CD4-positive, alpha-beta T cell (primary cell): ENCODE measurements around the gene ICOS. TPM values are rescaled to one million over a fixed set of nuclear protein-coding genes. Genes with fewer than 3 reads are reported as not detected.
"Not testable (repeated sequence)": the region's sequence is repeated elsewhere in the genome, so short reads cannot be mapped to it uniquely, and the experiment has no call there.

ENCODE experiments used
- ATAC-seq: fragments of 200-7000 bp; cut with Tn5 transposase; one replicate; pipeline ENCODE4 v1.10.0; 2022; ENCODE audit warnings: mild to moderate bottlenecking; ENCODE audit not compliant: poor library complexity
- CTCF ChIA-PET: fragments of 350-600 bp; sonication (Branson Sonifier 250); formaldehyde crosslinking; loops from one replicate; lab custom pipeline; 2021; ENCODE audit warnings: antibody characterized with exemption, inconsistent platforms; lab: Charles Lee
- POLR2A ChIA-PET: fragments of 350-600 bp; sonication (Branson Sonifier 250); formaldehyde crosslinking; loops from one replicate; lab custom pipeline; 2021; ENCODE audit warnings: antibody characterized with exemption, inconsistent platforms; lab: Charles Lee
- DNase-seq, 14 experiments: peaks; one replicate each; pipeline ENCODE4 v3.0.0-alpha.2; 2013 to 2020; ENCODE audit warnings: mixed read lengths in 2 of 14
- H3K27ac ChIP-seq, 2 donors: one replicate each; pipeline versions ENCODE4 v1.5.1 to v1.7.0; 2013; ENCODE audit warnings: low read length in 2 of 2, low read depth in 1 of 2, mild to moderate bottlenecking in 1 of 2
- H3K27me3 ChIP-seq, 2 experiments: 1 replicate in 1 of 2; 2 replicates in 1 of 2; pipeline versions ENCODE4 v1.6.1 to v1.7.0; 2013; ENCODE audit warnings: low read length in 2 of 2, control low read depth in 1 of 2, mild to moderate bottlenecking in 1 of 2, moderate library complexity in 1 of 2; ENCODE audit not compliant: insufficient read depth in 2 of 2, control insufficient read depth in 1 of 2
- H3K36me3 ChIP-seq: one replicate; pipeline ENCODE4 v1.6.1; 2013; ENCODE audit warnings: low read length, control low read depth; ENCODE audit not compliant: insufficient read depth
- H3K4me1 ChIP-seq: one replicate; pipeline ENCODE4 v1.6.1; 2013; ENCODE audit warnings: low read length, control low read depth; ENCODE audit not compliant: insufficient read depth
- H3K4me3 ChIP-seq: one replicate; pipeline ENCODE4 v1.5.1; 2013; ENCODE audit warnings: mild to moderate bottlenecking, low read length, moderate library complexity
- H3K9me3 ChIP-seq, 2 experiments: 1 replicate in 1 of 2; 2 replicates in 1 of 2; pipeline versions ENCODE4 v1.6.1 to v1.7.0; 2013; ENCODE audit warnings: low read length in 2 of 2, mild to moderate bottlenecking in 2 of 2, control low read depth in 1 of 2, moderate library complexity in 1 of 2; ENCODE audit not compliant: control insufficient read depth in 1 of 2, insufficient read depth in 1 of 2
- H3K27ac Mint-ChIP-seq: one replicate; pipeline ENCODE4 v1.8.0; 2020; ENCODE audit warnings: mixed read lengths
- H3K27me3 Mint-ChIP-seq: one replicate; pipeline ENCODE4 v1.8.0; 2021; ENCODE audit warnings: mixed read lengths
- H3K36me3 Mint-ChIP-seq: one replicate; pipeline ENCODE4 v1.8.0; 2021; ENCODE audit warnings: low read depth, mixed read lengths
- H3K4me1 Mint-ChIP-seq: one replicate; pipeline ENCODE4 v1.8.0; 2021; ENCODE audit warnings: low read depth, mixed read lengths
- H3K4me3 Mint-ChIP-seq: one replicate; pipeline ENCODE4 v1.8.0; 2020; ENCODE audit warnings: mild to moderate bottlenecking, mixed read lengths
- H3K9me3 Mint-ChIP-seq: one replicate; pipeline ENCODE4 v1.8.0; 2020; ENCODE audit warnings: mixed read lengths
- intact Hi-C, 2 experiments: fragments of 100-400 bp; cut with DNase I in 1 of 2; cut with micrococcal nuclease in 1 of 2; formaldehyde crosslinking; loops; one replicate each; pipeline versions ENCODE4 v1.15.1 to v1.9.0; 2023 to 2025; cut with DNase I, micrococcal nuclease
- total RNA-seq, 174 experiments: library from RNA in 2 of 174; stranded (reverse) in 2 of 174; gene quantifications; one replicate each; pipeline ENCODE4 v1.2.3 and lab custom pipeline; 2021 to 2026
- TF ChIP-seq, protein P1 (sequence below): fragments of 200-600 bp; IDR thresholded peaks from one replicate; pipeline ENCODE4 v1.8.0; 2022; ENCODE audit warnings: antibody characterized with exemption, mild to moderate bottlenecking

The ICOS gene
- total RNA-seq, 2 experiments from 2014 or later, result 93.3 to 98.1 TPM

DNA sequence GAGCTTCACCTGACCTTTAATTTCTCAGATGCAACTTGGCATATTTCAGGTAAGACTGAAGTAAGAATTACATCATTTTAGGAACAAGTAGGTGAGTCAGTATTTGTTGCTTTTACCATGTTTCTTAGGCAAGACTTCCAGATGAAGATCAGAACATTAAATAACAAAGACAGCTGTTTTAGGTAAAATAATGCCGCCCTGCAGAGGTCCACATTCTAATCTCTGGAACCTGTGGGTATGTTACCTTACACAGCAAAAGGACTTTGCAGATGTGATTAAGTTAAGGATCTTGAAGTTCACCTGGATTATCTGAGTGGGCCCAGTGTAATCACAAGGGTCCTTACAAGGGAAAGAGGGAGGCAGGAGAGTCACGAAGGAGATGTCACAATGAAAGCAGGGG lies 39.3 kb downstream of the ICOS start:
- DNase-seq (no peak), ATAC-seq (no peak)
- H3K4me1 ChIP-seq, result no peaks in the 10 kb centered on the region
- H3K27me3 ChIP-seq, result no peaks in the 10 kb centered on the region
- H3K4me1 Mint-ChIP-seq, result no peaks in the 10 kb centered on the region
- ChIA-PET CTCF (interaction anchor here (0.6 to 0.7 kb wide), 2 partner anchors 35 to 862 kb away, joined by 3 read pairs; no protein-coding TSS in a partner anchor), POLR2A (interaction anchor here (0.8 kb wide), 1 partner anchor 29 kb away, joined by 3 read pairs; no protein-coding TSS in a partner anchor)
- TF ChIP-seq, protein P1, sequence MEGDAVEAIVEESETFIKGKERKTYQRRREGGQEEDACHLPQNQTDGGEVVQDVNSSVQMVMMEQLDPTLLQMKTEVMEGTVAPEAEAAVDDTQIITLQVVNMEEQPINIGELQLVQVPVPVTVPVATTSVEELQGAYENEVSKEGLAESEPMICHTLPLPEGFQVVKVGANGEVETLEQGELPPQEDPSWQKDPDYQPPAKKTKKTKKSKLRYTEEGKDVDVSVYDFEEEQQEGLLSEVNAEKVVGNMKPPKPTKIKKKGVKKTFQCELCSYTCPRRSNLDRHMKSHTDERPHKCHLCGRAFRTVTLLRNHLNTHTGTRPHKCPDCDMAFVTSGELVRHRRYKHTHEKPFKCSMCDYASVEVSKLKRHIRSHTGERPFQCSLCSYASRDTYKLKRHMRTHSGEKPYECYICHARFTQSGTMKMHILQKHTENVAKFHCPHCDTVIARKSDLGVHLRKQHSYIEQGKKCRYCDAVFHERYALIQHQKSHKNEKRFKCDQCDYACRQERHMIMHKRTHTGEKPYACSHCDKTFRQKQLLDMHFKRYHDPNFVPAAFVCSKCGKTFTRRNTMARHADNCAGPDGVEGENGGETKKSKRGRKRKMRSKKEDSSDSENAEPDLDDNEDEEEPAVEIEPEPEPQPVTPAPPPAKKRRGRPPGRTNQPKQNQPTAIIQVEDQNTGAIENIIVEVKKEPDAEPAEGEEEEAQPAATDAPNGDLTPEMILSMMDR, result no peak
- H3K27me3 Mint-ChIP-seq, result no peaks in the 10 kb centered on the region
- H3K4me3 ChIP-seq, result no peak overlapping the region
- no peaks in the 10 kb centered on the region for H3K36me3 ChIP-seq
- H3K27ac ChIP-seq, result no peak overlapping the region
- H3K27ac Mint-ChIP-seq, result no peak overlapping the region
- H3K36me3 Mint-ChIP-seq, result no peaks in the 10 kb centered on the region
- no peak overlapping the region for H3K4me3 Mint-ChIP-seq
- H3K9me3 ChIP-seq, result no peaks in the 10 kb centered on the region
- intact Hi-C loops, result no loop called here
- H3K9me3 Mint-ChIP-seq, result no peaks in the 10 kb centered on the region

DNA sequence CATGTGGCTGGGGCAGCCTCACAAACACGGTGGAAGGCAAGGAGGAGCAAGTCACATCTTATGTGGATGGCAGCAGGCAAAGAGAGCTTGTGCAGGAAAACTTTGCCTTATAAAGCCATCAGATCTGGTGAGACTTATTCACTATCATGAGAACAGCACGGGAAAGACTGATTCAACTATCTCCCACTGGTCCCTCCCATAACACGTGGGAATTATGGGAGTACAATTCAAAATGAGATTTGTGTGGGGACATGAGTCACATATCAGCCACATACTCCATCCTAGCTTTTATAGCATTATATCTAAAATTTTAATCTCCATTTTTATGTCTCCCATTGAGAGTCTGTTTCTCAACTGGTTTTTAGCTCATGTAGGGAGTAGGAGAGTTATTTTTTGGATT lies 45.7 kb downstream of the ICOS start:
- H3K4me3 ChIP-seq, result no peak overlapping the region
- no peak overlapping the region for H3K27ac Mint-ChIP-seq
- H3K4me1 ChIP-seq, result peaks cover 3% of the 10 kb centered on the region
- H3K9me3 ChIP-seq, result no peaks in the 10 kb centered on the region
- peaks cover 9% of the 10 kb centered on the region for H3K4me1 Mint-ChIP-seq
- CTCF ChIA-PET, result no interaction called here
- H3K4me3 Mint-ChIP-seq, result no peak overlapping the region
- intact Hi-C loops, result no loop called here
- no peaks in the 10 kb centered on the region for H3K36me3 ChIP-seq
- no peak for ATAC-seq
- no peaks in the 10 kb centered on the region for H3K9me3 Mint-ChIP-seq
- TF ChIP-seq, protein P1, result no peak
- POLR2A ChIA-PET, result no interaction called here
- no peak overlapping the region for H3K27ac ChIP-seq
- H3K27me3 Mint-ChIP-seq, result no peaks in the 10 kb centered on the region
- H3K27me3 ChIP-seq, result no peaks in the 10 kb centered on the region
- no peaks in the 10 kb centered on the region for H3K36me3 Mint-ChIP-seq
- DNase-seq, result no peak

DNA sequence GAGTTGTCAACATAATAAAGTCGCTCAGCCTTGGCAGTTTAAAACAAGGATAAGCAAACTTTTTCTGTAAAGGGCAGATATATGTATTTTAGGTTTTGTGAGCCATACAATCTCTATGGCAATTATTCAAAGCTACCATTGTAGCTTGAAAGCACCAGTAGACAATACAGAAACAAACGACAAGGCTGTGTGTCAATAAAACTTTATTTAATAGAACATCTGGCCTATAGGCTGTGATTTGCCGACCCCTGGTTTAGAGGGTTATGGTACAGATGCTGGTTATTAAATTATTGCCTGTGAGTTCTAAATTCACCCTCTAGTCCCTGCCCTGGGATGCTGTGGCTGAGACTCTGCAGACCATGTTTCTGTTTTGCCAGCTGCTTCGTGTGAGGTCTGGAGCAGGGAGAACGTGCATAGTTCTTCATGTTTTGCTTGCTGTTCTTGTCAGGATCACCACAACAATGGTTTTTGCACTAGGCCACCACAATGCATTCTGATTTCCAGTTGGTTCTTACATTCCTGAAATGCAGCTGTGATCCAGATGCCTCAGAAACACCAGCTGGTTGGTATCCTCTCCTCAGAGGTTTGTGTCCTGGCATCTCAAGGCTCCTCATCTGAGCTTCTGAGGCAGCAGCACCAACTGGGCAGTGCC lies 46.6 kb downstream of the ICOS start:
- Mint-ChIP-seq H3K36me3 (no peaks in the 10 kb centered on the region), H3K4me3 (no peak overlapping the region), H3K27me3 (no peaks in the 10 kb centered on the region), H3K4me1 (peaks cover 18% of the 10 kb centered on the region), H3K27ac (no peak overlapping the region), H3K9me3 (no peaks in the 10 kb centered on the region)
- no peak for ATAC-seq
- intact Hi-C loops, result no loop called here
- no peak for DNase-seq
- Histone ChIP-seq H3K4me1 (peaks cover 3% of the 10 kb centered on the region), H3K9me3 (no peaks in the 10 kb centered on the region), H3K27me3 (no peaks in the 10 kb centered on the region), H3K27ac (no peak overlapping the region), H3K36me3 (no peaks in the 10 kb centered on the region), H3K4me3 (no peak overlapping the region)
- TF ChIP-seq, protein P1, result no peak
- ChIA-PET CTCF (no interaction called here), POLR2A (no interaction called here)

DNA sequence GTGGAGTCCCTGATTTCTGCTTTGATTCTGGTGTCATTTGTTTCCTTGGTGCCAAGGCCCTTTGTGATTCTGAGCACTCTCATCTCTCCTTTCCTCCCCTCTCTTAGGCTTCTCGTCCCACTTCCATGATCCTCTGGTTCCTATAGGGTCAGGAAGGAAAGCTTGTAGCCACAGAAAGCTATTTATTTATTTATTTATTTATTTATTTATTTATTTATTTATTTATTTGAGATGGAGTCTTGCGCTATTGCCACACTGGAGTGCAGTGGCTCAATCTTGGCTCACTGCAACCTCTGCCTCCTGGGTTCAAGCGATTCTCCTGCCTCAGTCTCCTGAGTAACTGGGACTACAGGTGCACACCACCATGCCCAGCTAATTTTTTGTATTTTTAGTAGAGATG lies 49.4 kb downstream of the ICOS start:
- H3K36me3 Mint-ChIP-seq, H3K27me3 Mint-ChIP-seq, DNase-seq, ATAC-seq, H3K27ac Mint-ChIP-seq, H3K4me1 ChIP-seq, H3K4me3 ChIP-seq, H3K27ac ChIP-seq, H3K4me3 Mint-ChIP-seq, H3K27me3 ChIP-seq, intact Hi-C loops, CTCF ChIA-PET, H3K9me3 ChIP-seq, H3K36me3 ChIP-seq, H3K9me3 Mint-ChIP-seq: not testable (repeated sequence)
- peaks cover 32% of the 10 kb centered on the region for H3K4me1 Mint-ChIP-seq
- POLR2A ChIA-PET, result interaction anchor here (0.9 kb wide), 1 partner anchor 10 kb away, joined by 3 read pairs; no protein-coding TSS in a partner anchor
